B cell (primary cell): ENCODE data around the gene COL25A1. TPM values are rescaled to one million over a fixed set of nuclear protein-coding genes. Genes with fewer than 3 reads are reported as not detected.

Experiments
- ATAC-seq: fragments of 200-7000 bp; cut with Tn5 transposase; one replicate; pipeline ENCODE4 v1.10.0; 2021; ENCODE audit warnings: low read depth, mild to moderate bottlenecking, moderate number of reproducible peaks, moderate library complexity
- CTCF ChIA-PET: fragments of 350-600 bp; sonication (Branson Sonifier 250); formaldehyde crosslinking; loops from one replicate; lab custom pipeline; 2021; ENCODE audit warnings: antibody characterized with exemption, inconsistent platforms; lab: Charles Lee
- POLR2A ChIA-PET: fragments of 350-600 bp; sonication (Branson Sonifier 250); formaldehyde crosslinking; loops from one replicate; lab custom pipeline; 2021; ENCODE audit warnings: antibody characterized with exemption; lab: Charles Lee
- DNase-seq: peaks from one replicate; pipeline ENCODE4 v3.0.0; 2013
- H2AFZ ChIP-seq: 2 replicates; pipeline ENCODE4 v1.6.1; 2012; ENCODE audit warnings: mild to moderate bottlenecking, low read depth, low read length; ENCODE audit not compliant: insufficient read depth, poor library complexity, severe bottlenecking
- H3K27ac ChIP-seq, 2 donors: 1 replicate in 1 of 2; 2 replicates in 1 of 2; pipeline ENCODE4 v1.5.1; 2012 to 2013; ENCODE audit warnings: low read length in 2 of 2, mild to moderate bottlenecking in 2 of 2, moderate library complexity in 1 of 2
- H3K27me3 ChIP-seq, 4 experiments: fragments of 200-600 bp in 1 of 4; sonication (generic) in 1 of 4; replicated peaks in 1 of 4; 1 replicate in 2 of 4; 2 replicates in 2 of 4; pipeline versions ENCODE4 v1.6.1 to v1.7.0; 2013 to 2016; ENCODE audit warnings: low read length in 3 of 4, mild to moderate bottlenecking in 2 of 4, mixed read lengths in 1 of 4, moderate library complexity in 1 of 4; ENCODE audit not compliant: insufficient read depth in 4 of 4, control insufficient read depth in 3 of 4; ENCODE audit errors: control extremely low read depth in 1 of 4
- H3K36me3 ChIP-seq, 2 experiments: replicated peaks in 1 of 2; 1 replicate in 1 of 2; 2 replicates in 1 of 2; pipeline versions ENCODE4 v1.6.1 to v1.7.1; 2013; ENCODE audit warnings: low read length in 1 of 2; ENCODE audit not compliant: insufficient read depth in 2 of 2, control insufficient read depth in 1 of 2; ENCODE audit errors: control extremely low read depth in 1 of 2, extremely low read depth in 1 of 2
- H3K4me1 ChIP-seq, 2 donors: fragments of 200-600 bp in 1 of 2; sonication (generic) in 1 of 2; 1 replicate in 1 of 2; 2 replicates in 1 of 2; pipeline versions ENCODE4 v1.5.1 to v1.6.1; 2013 to 2017; ENCODE audit warnings: low read length in 2 of 2; ENCODE audit not compliant: control insufficient read depth in 2 of 2, insufficient read depth in 2 of 2
- H3K4me2 ChIP-seq: replicated peaks from 2 replicates; pipeline ENCODE3; 2012; ENCODE audit warnings: mild to moderate bottlenecking, low read depth, low read length; ENCODE audit not compliant: poor library complexity, severe bottlenecking
- H3K4me3 ChIP-seq, 5 experiments: fragments of 200-600 bp in 1 of 5; sonication (generic) in 1 of 5; 1 replicate in 3 of 5; 2 replicates in 2 of 5; pipeline versions ENCODE4 v1.5.1 to v1.7.0; 2011 to 2016; ENCODE audit warnings: low read length in 4 of 5, mild to moderate bottlenecking in 4 of 5, low read depth in 2 of 5, control low read depth in 1 of 5, moderate library complexity in 1 of 5; ENCODE audit not compliant: insufficient read depth in 1 of 5; ENCODE audit errors: control extremely low read depth in 1 of 5, extremely low read depth in 1 of 5
- H3K79me2 ChIP-seq: fragments of 200-600 bp; sonication (generic); one replicate; pipeline ENCODE4 v1.6.0; 2016; ENCODE audit warnings: low read length; ENCODE audit not compliant: control insufficient read depth, insufficient read depth
- H3K9ac ChIP-seq: fragments of 200-600 bp; sonication (generic); 2 replicates; pipeline ENCODE4 v1.6.1; 2017; ENCODE audit warnings: mild to moderate bottlenecking, low read length, moderate library complexity
- H3K9me3 ChIP-seq, 3 donors: one replicate each; pipeline versions ENCODE4 v1.6.1 to v1.7.1; 2013; ENCODE audit warnings: low read length in 2 of 3; ENCODE audit not compliant: control insufficient read depth in 2 of 3, insufficient read depth in 1 of 3; ENCODE audit errors: control extremely low read depth in 1 of 3
- H4K20me1 ChIP-seq: 2 replicates; pipeline ENCODE4 v1.6.0; 2012; ENCODE audit warnings: mild to moderate bottlenecking, low read length; ENCODE audit not compliant: insufficient read depth, control insufficient read depth, poor library complexity, severe bottlenecking
- H3K27ac Mint-ChIP-seq: one replicate; pipeline ENCODE4 v1.8.0; 2021; ENCODE audit warnings: mixed read lengths
- H3K27me3 Mint-ChIP-seq: one replicate; pipeline ENCODE4 v1.8.0; 2021; ENCODE audit warnings: mixed read lengths
- H3K4me1 Mint-ChIP-seq: one replicate; pipeline ENCODE4 v1.8.0; 2021; ENCODE audit warnings: mixed read lengths
- H3K4me3 Mint-ChIP-seq: one replicate; pipeline ENCODE4 v1.8.0; 2021; ENCODE audit warnings: mixed read lengths
- H3K9me3 Mint-ChIP-seq: one replicate; pipeline ENCODE4 v1.8.0; 2022; ENCODE audit warnings: mixed read lengths; ENCODE audit not compliant: insufficient read depth
- CTCF ChIP-seq: fragments of 200-600 bp; IDR thresholded peaks from one replicate; pipeline ENCODE4 v1.8.0; 2022; ENCODE audit warnings: antibody characterized with exemption, mild to moderate bottlenecking
- EZH2 ChIP-seq: IDR thresholded peaks from 2 replicates; pipeline ENCODE4 v1.6.1; 2012; ENCODE audit warnings: borderline replicate concordance, low read depth, mild to moderate bottlenecking, moderate library complexity, low read length; ENCODE audit not compliant: insufficient read depth, poor library complexity, severe bottlenecking
- WGBS: methylation state at CpG from one replicate; pipeline ENCODE4 v1.1.5; 2013; ENCODE audit warnings: missing lambda C conversion rate; ENCODE audit not compliant: insufficient coverage; 5-methylcytosine and 5-hydroxymethylcytosine counted together
- intact Hi-C: fragments of 100-400 bp; cut with micrococcal nuclease; formaldehyde crosslinking; loops from one replicate; pipeline ENCODE4 v1.10.0; 2022
- polyA plus RNA-seq: library from polyadenylated mRNA; depleted of rRNA; stranded (reverse); fragments of >200 nt; gene quantifications from 2 replicates; pipeline ENCODE4 v1.2.3, GENCODE V29; 2012
- total RNA-seq, 2 donors: library from RNA; stranded (reverse); fragments of 120-200 nt in 1 of 2; gene quantifications; 1 replicate in 1 of 2; 2 replicates in 1 of 2; pipeline versions ENCODE4 v1.2.3 to v1.2.4, GENCODE V29; 2013 to 2022

The COL25A1 gene
- total and polyA plus RNA-seq, 2 donors (not counting 1 experiment from before 2014, with no cell fraction given), result not detected

- Histone ChIP-seq H3K27ac (no peak overlapping the region), H3K9me3 (peaks cover 0 to 10% (median 9%) of the 10 kb centered on the region in 3 donors), H3K4me1 (no peaks in the 10 kb centered on the region), H3K79me2 (no peaks in the 10 kb centered on the region), H3K9ac (no peak overlapping the region), H4K20me1 (no peaks in the 10 kb centered on the region), H2AFZ (no peak overlapping the region), H3K27me3 (no peaks in the 10 kb centered on the region), H3K36me3 (no peaks in the 10 kb centered on the region), H3K4me3 (no peak overlapping the region), H3K4me2 (no peak overlapping the region)
- ATAC-seq (no peak), DNase-seq (no peak)
- TF ChIP-seq CTCF (no peak), EZH2 (no peak)
- peaks cover 16% of the 10 kb centered on the region for H3K27me3 Mint-ChIP-seq
- no peak overlapping the region for H3K4me3 Mint-ChIP-seq
- WGBS, result 100% methylated on average over 1 of the region's 2 CpGs
- H3K27ac Mint-ChIP-seq, result no peak overlapping the region
- H3K9me3 Mint-ChIP-seq, result no peaks in the 10 kb centered on the region
- intact Hi-C loops, result no loop called here
- H3K4me1 Mint-ChIP-seq, result no peaks in the 10 kb centered on the region
- ChIA-PET POLR2A (no interaction called here), CTCF (no interaction called here)
These were observed 25.2 kb upstream of the COL25A1 start for GRCh38 chr4:109327641-109328040.

- Histone ChIP-seq H3K79me2 (no peaks in the 10 kb centered on the region), H3K4me1 (no peaks in the 10 kb centered on the region), H3K4me3 (no peak overlapping the region), H3K4me2 (no peak overlapping the region), H3K27ac (no peak overlapping the region), H3K27me3 (no peaks in the 10 kb centered on the region), H3K9ac (no peak overlapping the region), H3K9me3 (peaks cover under 1 to 19% (median 17%) of the 10 kb centered on the region in 3 donors), H3K36me3 (no peaks in the 10 kb centered on the region), H2AFZ (no peak overlapping the region), H4K20me1 (no peaks in the 10 kb centered on the region)
- H3K27ac Mint-ChIP-seq, result no peak overlapping the region
- peaks cover 16% of the 10 kb centered on the region for H3K27me3 Mint-ChIP-seq
- DNase-seq, result no peak
- 70% methylated on average over 2 of the region's 2 CpGs for WGBS
- TF ChIP-seq CTCF (no peak), EZH2 (no peak)
- CTCF ChIA-PET, result no interaction called here
- H3K4me1 Mint-ChIP-seq, result no peaks in the 10 kb centered on the region
- ATAC-seq, result no peak
- H3K9me3 Mint-ChIP-seq, result peaks cover 2% of the 10 kb centered on the region
- POLR2A ChIA-PET, result no interaction called here
- intact Hi-C loops, result no loop called here
- no peak overlapping the region for H3K4me3 Mint-ChIP-seq
These were observed 23.2 kb upstream of the COL25A1 start for GRCh38 chr4:109325698-109326097.
